ENCODE measurements around the gene MEGF10.

Gene MEGF10

DNA sequence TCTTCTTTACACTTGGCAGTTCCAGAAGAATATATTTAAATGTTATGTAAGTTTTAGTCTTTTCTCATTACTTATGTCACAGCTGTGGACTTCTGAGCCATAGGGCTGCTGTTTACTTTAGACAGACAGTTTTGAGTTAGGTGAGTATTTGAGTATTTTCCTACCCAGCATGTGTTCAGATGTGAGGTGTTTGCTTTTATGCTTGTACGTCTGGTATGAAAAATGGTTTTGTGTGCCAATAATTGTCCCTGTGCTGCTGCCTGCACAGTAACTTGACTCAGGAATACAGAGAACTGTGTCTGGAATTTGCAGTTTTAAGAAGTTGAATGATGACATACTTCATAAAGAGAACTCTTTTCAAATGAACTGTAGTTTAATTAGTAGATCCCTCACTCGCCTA, 20.8 kb downstream of the MEGF10 start:
- H3K4me2 ChIP-seq (ENCODE audit: low read length): no peak overlapping the region
- H3K79me2 ChIP-seq (ENCODE audit: low read length): no peaks in the 10 kb centered on the region
- H3K27me3 ChIP-seq (ENCODE audit: low read depth, low read length): no peaks in the 10 kb centered on the region
- no peak overlapping the region for H2AFZ ChIP-seq (ENCODE audit: low read depth, low read length)
- no peak overlapping the region for H3K4me3 ChIP-seq (ENCODE audit: low read length)
- TF ChIP-seq, protein P1, sequence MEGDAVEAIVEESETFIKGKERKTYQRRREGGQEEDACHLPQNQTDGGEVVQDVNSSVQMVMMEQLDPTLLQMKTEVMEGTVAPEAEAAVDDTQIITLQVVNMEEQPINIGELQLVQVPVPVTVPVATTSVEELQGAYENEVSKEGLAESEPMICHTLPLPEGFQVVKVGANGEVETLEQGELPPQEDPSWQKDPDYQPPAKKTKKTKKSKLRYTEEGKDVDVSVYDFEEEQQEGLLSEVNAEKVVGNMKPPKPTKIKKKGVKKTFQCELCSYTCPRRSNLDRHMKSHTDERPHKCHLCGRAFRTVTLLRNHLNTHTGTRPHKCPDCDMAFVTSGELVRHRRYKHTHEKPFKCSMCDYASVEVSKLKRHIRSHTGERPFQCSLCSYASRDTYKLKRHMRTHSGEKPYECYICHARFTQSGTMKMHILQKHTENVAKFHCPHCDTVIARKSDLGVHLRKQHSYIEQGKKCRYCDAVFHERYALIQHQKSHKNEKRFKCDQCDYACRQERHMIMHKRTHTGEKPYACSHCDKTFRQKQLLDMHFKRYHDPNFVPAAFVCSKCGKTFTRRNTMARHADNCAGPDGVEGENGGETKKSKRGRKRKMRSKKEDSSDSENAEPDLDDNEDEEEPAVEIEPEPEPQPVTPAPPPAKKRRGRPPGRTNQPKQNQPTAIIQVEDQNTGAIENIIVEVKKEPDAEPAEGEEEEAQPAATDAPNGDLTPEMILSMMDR (IDR thresholded peaks at IDR 0.05; ENCODE audit: low read depth, low read length): no peak
- TF ChIP-seq EZH2phosphoT487 (IDR thresholded peaks at IDR 0.05; ENCODE audit: low read depth): no peak
- no peak overlapping the region for H3K9ac ChIP-seq (ENCODE audit: low read length)
- no peak overlapping the region for H3K27ac ChIP-seq (ENCODE audit: low read length)
- H3K9me3 ChIP-seq (ENCODE audit: insufficient read depth, low read length): no peaks in the 10 kb centered on the region
- no peaks in the 10 kb centered on the region for H4K20me1 ChIP-seq (ENCODE audit: insufficient read depth, low read length)
- no peaks in the 10 kb centered on the region for H3K4me1 ChIP-seq (ENCODE audit: low read length)
- no peaks in the 10 kb centered on the region for H3K36me3 ChIP-seq (replicated peaks; ENCODE audit: low read depth, low read length)

DNA sequence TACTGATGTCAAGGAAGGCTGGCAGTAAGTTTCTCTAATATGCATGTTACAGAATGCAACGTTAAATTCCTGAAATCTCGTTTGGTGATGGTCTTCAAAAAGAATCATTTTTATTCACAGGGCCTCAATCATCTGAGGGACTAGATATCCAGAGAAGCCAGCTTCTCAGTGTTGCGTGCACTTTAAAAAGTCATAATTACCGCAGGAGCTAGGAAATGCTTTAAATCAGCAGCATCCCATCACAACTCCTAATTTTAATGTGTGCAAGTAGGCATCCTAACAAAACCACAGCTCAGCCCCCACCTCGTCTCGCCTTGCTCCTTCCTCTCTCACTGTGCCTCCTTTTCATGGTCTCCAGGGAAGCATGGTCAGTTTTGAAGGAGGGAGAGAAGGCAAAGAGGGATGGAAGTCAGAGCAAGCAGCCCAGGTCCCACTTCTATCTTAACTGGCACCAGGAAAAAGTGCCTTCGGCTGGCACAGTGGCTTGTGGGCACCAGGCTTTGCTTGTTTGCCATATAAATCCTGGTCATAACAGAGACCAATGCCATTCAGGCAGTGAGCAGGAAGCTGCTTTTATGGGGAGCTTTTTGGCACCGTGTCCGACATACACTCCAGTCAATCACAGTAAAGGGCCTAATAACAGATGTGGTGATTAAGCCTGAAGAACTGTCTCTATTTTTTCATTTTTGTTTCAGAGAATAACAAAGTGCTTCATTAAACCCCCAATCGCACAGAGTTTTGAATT, 21.4 kb downstream of the MEGF10 start:
- H3K27me3 ChIP-seq (ENCODE audit: low read depth, low read length): no peaks in the 10 kb centered on the region
- no peak overlapping the region for H3K4me2 ChIP-seq (ENCODE audit: low read length)
- no peak overlapping the region for H3K4me3 ChIP-seq (ENCODE audit: low read length)
- TF ChIP-seq EZH2phosphoT487 (IDR thresholded peaks at IDR 0.05; ENCODE audit: low read depth): no peak
- TF ChIP-seq, protein P1 (IDR thresholded peaks at IDR 0.05; ENCODE audit: low read depth, low read length): no peak
- H3K27ac ChIP-seq (ENCODE audit: low read length): no peak overlapping the region
- no peaks in the 10 kb centered on the region for H3K9me3 ChIP-seq (ENCODE audit: insufficient read depth, low read length)
- H3K79me2 ChIP-seq (ENCODE audit: low read length): no peaks in the 10 kb centered on the region
- no peak overlapping the region for H3K9ac ChIP-seq (ENCODE audit: low read length)
- no peaks in the 10 kb centered on the region for H3K4me1 ChIP-seq (ENCODE audit: low read length)
- no peaks in the 10 kb centered on the region for H3K36me3 ChIP-seq (replicated peaks; ENCODE audit: low read depth, low read length)
- H2AFZ ChIP-seq (ENCODE audit: low read depth, low read length): no peak overlapping the region
- no peaks in the 10 kb centered on the region for H4K20me1 ChIP-seq (ENCODE audit: insufficient read depth, low read length)

DNA sequence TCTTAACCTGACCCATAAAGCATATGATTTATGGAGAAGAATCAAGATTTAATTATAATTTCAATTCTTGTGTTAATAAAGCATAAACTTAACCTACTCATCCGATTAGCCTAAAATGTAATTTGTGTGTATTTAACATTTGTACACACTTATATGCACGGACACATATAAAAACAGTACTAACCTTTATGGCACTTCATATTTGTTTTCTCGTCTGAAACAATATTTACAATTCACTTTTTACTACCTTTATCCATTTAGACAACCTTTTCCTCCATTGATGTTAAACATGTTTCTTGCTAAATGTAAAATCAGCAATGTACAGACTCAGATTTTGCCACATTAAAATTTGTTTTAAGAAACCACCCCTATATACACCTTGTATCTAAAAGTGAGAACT, 22.8 kb downstream of the MEGF10 start:
- no peaks in the 10 kb centered on the region for H3K9me3 ChIP-seq (ENCODE audit: insufficient read depth, low read length)
- no peaks in the 10 kb centered on the region for H3K4me1 ChIP-seq (ENCODE audit: low read length)
- no peak overlapping the region for H2AFZ ChIP-seq (ENCODE audit: low read depth, low read length)
- H3K4me3 ChIP-seq (ENCODE audit: low read length): no peak overlapping the region
- no peaks in the 10 kb centered on the region for H4K20me1 ChIP-seq (ENCODE audit: insufficient read depth, low read length)
- H3K79me2 ChIP-seq (ENCODE audit: low read length): no peaks in the 10 kb centered on the region
- H3K36me3 ChIP-seq (replicated peaks; ENCODE audit: low read depth, low read length): no peaks in the 10 kb centered on the region
- H3K27ac ChIP-seq (ENCODE audit: low read length): no peak overlapping the region
- TF ChIP-seq EZH2phosphoT487 (IDR thresholded peaks at IDR 0.05; ENCODE audit: low read depth): no peak
- TF ChIP-seq, protein P1 (IDR thresholded peaks at IDR 0.05; ENCODE audit: low read depth, low read length): no peak
- no peaks in the 10 kb centered on the region for H3K27me3 ChIP-seq (ENCODE audit: low read depth, low read length)
- H3K4me2 ChIP-seq (ENCODE audit: low read length): peak overlapping the region; percentile 45
- H3K9ac ChIP-seq (ENCODE audit: low read length): no peak overlapping the region

DNA sequence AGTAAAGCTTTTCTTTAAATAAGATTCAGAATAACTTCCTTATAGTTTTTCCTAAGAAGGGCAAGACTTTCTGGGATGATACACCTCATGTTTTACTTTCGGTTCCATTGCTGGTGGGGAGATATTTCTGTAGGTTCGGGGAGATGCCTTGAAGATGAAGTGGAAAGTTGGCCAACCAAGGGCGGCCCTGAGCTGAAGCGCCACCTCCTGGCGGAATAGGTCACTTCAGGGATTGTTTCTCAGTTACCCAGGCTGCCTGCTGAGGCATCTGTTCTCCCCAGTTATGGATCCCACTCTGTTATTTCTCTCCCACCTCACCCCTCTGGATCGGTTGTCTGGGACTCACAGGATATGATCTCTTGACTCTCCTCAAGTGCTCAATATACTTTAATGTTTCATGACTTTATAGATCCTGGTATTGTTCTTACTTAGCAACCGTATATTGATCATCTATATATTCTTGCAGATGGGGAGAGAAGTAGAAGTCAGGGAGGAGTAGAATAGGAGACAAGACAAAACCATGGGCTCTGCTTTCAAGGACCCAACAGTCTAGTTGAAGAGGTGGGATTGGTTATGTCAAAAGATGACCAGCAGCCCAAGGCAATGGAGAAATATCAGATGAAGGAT, 23.4 kb downstream of the MEGF10 start:
- TF ChIP-seq, protein P1 (IDR thresholded peaks at IDR 0.05; ENCODE audit: low read depth, low read length): peak; percentile 72
- no peak for TF ChIP-seq EZH2phosphoT487 (IDR thresholded peaks at IDR 0.05; ENCODE audit: low read depth)
- no peaks in the 10 kb centered on the region for H4K20me1 ChIP-seq (ENCODE audit: insufficient read depth, low read length)
- H3K4me2 ChIP-seq (ENCODE audit: low read length): peak overlapping the region; percentile 45
- no peaks in the 10 kb centered on the region for H3K79me2 ChIP-seq (ENCODE audit: low read length)
- H3K27ac ChIP-seq (ENCODE audit: low read length): no peak overlapping the region
- H3K4me1 ChIP-seq (ENCODE audit: low read length): no peaks in the 10 kb centered on the region
- H2AFZ ChIP-seq (ENCODE audit: low read depth, low read length): no peak overlapping the region
- H3K9ac ChIP-seq (ENCODE audit: low read length): no peak overlapping the region
- no peaks in the 10 kb centered on the region for H3K27me3 ChIP-seq (ENCODE audit: low read depth, low read length)
- no peaks in the 10 kb centered on the region for H3K36me3 ChIP-seq (replicated peaks; ENCODE audit: low read depth, low read length)
- H3K9me3 ChIP-seq (ENCODE audit: insufficient read depth, low read length): no peaks in the 10 kb centered on the region
- no peak overlapping the region for H3K4me3 ChIP-seq (ENCODE audit: low read length)
